ENCODE results near the gene PAPSS1.

DNA sequence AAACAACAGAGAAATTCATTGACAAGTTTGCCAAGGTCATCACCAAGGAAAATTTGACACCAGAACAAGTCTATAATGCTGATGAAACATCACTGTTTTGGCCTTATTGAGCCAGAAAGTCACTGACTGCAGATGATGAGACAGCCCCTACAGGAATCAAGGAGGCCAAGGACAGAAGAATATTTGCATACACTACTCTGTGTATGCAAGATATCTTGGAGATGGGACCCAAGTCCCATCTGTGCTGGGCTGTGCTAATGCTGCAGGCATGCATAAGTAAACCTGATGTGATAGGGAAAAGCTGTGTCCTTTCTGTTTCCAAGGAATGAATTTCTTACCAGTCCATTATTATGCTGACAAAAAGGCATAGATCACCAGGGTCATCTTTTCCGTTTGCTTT, 126.8 kb downstream of the PAPSS1 start:
- TF ChIP-seq, protein P1, sequence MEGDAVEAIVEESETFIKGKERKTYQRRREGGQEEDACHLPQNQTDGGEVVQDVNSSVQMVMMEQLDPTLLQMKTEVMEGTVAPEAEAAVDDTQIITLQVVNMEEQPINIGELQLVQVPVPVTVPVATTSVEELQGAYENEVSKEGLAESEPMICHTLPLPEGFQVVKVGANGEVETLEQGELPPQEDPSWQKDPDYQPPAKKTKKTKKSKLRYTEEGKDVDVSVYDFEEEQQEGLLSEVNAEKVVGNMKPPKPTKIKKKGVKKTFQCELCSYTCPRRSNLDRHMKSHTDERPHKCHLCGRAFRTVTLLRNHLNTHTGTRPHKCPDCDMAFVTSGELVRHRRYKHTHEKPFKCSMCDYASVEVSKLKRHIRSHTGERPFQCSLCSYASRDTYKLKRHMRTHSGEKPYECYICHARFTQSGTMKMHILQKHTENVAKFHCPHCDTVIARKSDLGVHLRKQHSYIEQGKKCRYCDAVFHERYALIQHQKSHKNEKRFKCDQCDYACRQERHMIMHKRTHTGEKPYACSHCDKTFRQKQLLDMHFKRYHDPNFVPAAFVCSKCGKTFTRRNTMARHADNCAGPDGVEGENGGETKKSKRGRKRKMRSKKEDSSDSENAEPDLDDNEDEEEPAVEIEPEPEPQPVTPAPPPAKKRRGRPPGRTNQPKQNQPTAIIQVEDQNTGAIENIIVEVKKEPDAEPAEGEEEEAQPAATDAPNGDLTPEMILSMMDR (IDR thresholded peaks at IDR 0.05 in 8 of 11, conservative IDR thresholded peaks at IDR 0.05 in 3 of 11) = no peak
- TF ChIP-seq POLR2A (IDR thresholded peaks at IDR 0.05) (no peak), POLR2AphosphoS5 (IDR thresholded peaks at IDR 0.05) (no peak)
